Central memory CD8-positive, alpha-beta T cell (primary cell): Measurements from ENCODE around the gene DNAJA4.

Experiments
- ATAC-seq: fragments of 150-1000 bp; cut with Tn5 transposase; replicated peaks from 2 replicates; pipeline ENCODE4 v1.10.0; 2022; ENCODE audit warnings: mild to moderate bottlenecking, moderate FRiP score, moderate number of reproducible peaks; ENCODE audit not compliant: poor library complexity, severe bottlenecking; ENCODE audit errors: extremely low read depth
- DNase-seq, 2 donors: peaks; one replicate each; pipeline ENCODE4 v3.0.0; 2021; ENCODE audit warnings: low spot score in 2 of 2
- H3K27ac Mint-ChIP-seq: one replicate; pipeline ENCODE4 v1.8.0; 2022; ENCODE audit warnings: low read depth, mild to moderate bottlenecking, moderate library complexity, mixed read lengths
- H3K27me3 Mint-ChIP-seq: one replicate; pipeline ENCODE4 v1.8.0; 2022; ENCODE audit warnings: mixed read lengths
- H3K36me3 Mint-ChIP-seq: one replicate; pipeline ENCODE4 v1.8.0; 2022; ENCODE audit warnings: mild to moderate bottlenecking, moderate library complexity, mixed read lengths; ENCODE audit not compliant: insufficient read depth
- H3K4me1 Mint-ChIP-seq: one replicate; pipeline ENCODE4 v1.8.0; 2022; ENCODE audit warnings: mixed read lengths
- H3K4me3 Mint-ChIP-seq: one replicate; pipeline ENCODE4 v1.8.0; 2022; ENCODE audit warnings: mild to moderate bottlenecking, moderate library complexity, mixed read lengths
- H3K9me3 Mint-ChIP-seq: one replicate; pipeline ENCODE4 v1.8.0; 2022; ENCODE audit warnings: mixed read lengths

The DNAJA4 gene

DNA sequence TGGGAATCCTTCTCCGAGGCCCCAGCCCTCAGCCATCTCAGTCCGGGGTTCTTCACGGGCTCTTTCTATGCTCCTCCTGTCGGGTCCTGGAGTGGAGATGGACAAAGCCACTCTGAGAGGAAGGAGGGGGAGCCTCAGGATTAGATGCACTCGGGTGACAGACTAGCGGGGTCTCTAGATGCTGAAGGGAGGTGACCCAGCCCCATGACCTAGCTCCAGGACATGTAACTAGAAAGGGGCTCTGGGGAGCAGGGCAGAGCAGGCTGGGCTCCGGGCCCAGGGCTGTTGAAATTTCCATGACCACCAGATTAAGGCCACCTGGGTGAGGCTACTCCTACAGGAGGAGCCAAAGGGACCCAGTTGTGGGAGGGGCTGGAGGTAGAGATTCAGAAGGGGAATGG, 49.8 kb downstream of the DNAJA4 start:
- Mint-ChIP-seq H3K27me3 (peaks cover 23% of the 10 kb centered on the region), H3K9me3 (no peaks in the 10 kb centered on the region), H3K4me1 (no peaks in the 10 kb centered on the region), H3K4me3 (no peak overlapping the region), H3K36me3 (no peaks in the 10 kb centered on the region), H3K27ac (no peak overlapping the region)
- ATAC-seq (no peak), DNase-seq (no peak)

DNA sequence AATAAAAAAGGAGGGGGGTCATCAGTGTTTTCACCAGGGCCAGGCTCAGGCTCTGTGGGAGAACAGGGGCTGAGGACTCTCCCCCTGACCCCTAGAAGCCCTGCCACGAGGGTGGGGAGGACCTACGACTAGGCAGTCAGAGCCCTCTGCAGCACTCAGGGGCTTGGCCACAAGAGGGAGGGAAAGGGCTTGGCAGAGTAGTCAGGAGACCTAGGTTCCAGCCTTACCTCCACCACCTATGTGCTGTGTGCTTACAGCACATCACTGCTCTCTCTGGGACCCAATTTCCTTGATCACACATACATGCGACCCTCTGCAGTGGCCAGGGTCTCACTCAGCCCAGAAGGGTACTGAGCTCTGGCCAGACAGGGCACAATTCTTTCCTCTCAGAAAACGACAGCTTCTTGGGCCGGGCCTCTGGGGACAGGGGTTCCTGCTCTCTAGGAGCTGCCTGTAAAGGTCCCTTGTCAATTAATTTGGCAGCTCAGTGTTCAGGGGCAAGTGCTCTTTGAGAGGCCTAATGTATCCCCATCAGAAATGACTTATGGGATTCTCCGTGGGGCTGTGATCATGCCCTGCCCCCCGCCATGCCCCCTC, 51.4 kb downstream of the DNAJA4 start:
- DNase-seq (no peak), ATAC-seq (no peak)
- H3K36me3 Mint-ChIP-seq: no peaks in the 10 kb centered on the region
- H3K4me3 Mint-ChIP-seq: no peak overlapping the region
- no peaks in the 10 kb centered on the region for H3K9me3 Mint-ChIP-seq
- H3K4me1 Mint-ChIP-seq: no peaks in the 10 kb centered on the region
- peaks cover 23% of the 10 kb centered on the region for H3K27me3 Mint-ChIP-seq
- H3K27ac Mint-ChIP-seq: no peak overlapping the region

- Mint-ChIP-seq H3K4me3 (no peak overlapping the region), H3K9me3 (no peaks in the 10 kb centered on the region), H3K27ac (no peak overlapping the region), H3K27me3 (peaks cover 23% of the 10 kb centered on the region), H3K36me3 (no peaks in the 10 kb centered on the region), H3K4me1 (no peaks in the 10 kb centered on the region)
- ATAC-seq (no peak), DNase-seq (no peak)
Observed at GRCh38 chr15:78316283-78317083, 52.1 kb downstream of the DNAJA4 start.

GRCh38 chr15:78317145-78317836, 52.9 kb downstream of the DNAJA4 start:
- Mint-ChIP-seq H3K27me3 (peaks cover 22% of the 10 kb centered on the region), H3K9me3 (no peaks in the 10 kb centered on the region), H3K27ac (no peak overlapping the region), H3K4me3 (no peak overlapping the region), H3K4me1 (no peaks in the 10 kb centered on the region), H3K36me3 (no peaks in the 10 kb centered on the region)
- no peak for ATAC-seq
- no peak for DNase-seq

DNA sequence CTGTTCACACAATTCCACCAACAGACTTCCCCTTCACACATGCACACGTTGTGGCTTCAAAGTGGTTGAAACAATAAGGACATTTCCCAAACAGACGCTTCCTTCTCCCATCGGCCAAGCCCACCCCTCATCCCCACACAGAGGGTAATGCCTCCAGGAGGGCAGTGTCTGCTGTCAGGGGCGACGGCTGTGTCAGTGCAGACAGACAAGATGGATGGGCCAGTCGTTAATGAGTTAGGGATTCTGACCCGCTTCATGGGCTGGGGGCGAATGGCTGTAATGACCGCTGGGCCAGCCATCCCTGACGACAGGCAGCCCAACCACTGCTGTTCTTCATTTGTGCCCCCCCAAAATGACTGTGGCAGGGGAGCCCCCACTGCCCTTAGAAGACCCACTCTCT, 55.2 kb downstream of the DNAJA4 start:
- DNase-seq (no peak), ATAC-seq (no peak)
- H3K27ac Mint-ChIP-seq: no peak overlapping the region
- H3K9me3 Mint-ChIP-seq: no peaks in the 10 kb centered on the region
- H3K27me3 Mint-ChIP-seq: no peaks in the 10 kb centered on the region
- H3K4me1 Mint-ChIP-seq: no peaks in the 10 kb centered on the region
- no peaks in the 10 kb centered on the region for H3K36me3 Mint-ChIP-seq
- H3K4me3 Mint-ChIP-seq: no peak overlapping the region

- Mint-ChIP-seq H3K27me3 (no peaks in the 10 kb centered on the region), H3K4me3 (no peak overlapping the region), H3K9me3 (no peaks in the 10 kb centered on the region), H3K36me3 (no peaks in the 10 kb centered on the region), H3K27ac (no peak overlapping the region), H3K4me1 (no peaks in the 10 kb centered on the region)
- ATAC-seq (no peak), DNase-seq (no peak)
Observed at GRCh38 chr15:78320183-78320582, 55.8 kb downstream of the DNAJA4 start.

GRCh38 chr15:78321041-78321570, 56.7 kb downstream of the DNAJA4 start:
- no peak for DNase-seq
- H3K9me3 Mint-ChIP-seq: no peaks in the 10 kb centered on the region
- no peaks in the 10 kb centered on the region for H3K4me1 Mint-ChIP-seq
- H3K4me3 Mint-ChIP-seq: no peak overlapping the region
- ATAC-seq: no peak
- no peaks in the 10 kb centered on the region for H3K27me3 Mint-ChIP-seq
- no peak overlapping the region for H3K27ac Mint-ChIP-seq
- no peaks in the 10 kb centered on the region for H3K36me3 Mint-ChIP-seq

GRCh38 chr15:78321786-78322185, 57.4 kb downstream of the DNAJA4 start:
- Mint-ChIP-seq H3K4me1 (no peaks in the 10 kb centered on the region), H3K27me3 (no peaks in the 10 kb centered on the region), H3K4me3 (no peak overlapping the region), H3K36me3 (no peaks in the 10 kb centered on the region), H3K9me3 (no peaks in the 10 kb centered on the region), H3K27ac (no peak overlapping the region)
- ATAC-seq: no peak
- DNase-seq: no peak

GRCh38 chr15:78322243-78322642, 57.9 kb downstream of the DNAJA4 start:
- DNase-seq: no peak
- no peak overlapping the region for H3K27ac Mint-ChIP-seq

DNA sequence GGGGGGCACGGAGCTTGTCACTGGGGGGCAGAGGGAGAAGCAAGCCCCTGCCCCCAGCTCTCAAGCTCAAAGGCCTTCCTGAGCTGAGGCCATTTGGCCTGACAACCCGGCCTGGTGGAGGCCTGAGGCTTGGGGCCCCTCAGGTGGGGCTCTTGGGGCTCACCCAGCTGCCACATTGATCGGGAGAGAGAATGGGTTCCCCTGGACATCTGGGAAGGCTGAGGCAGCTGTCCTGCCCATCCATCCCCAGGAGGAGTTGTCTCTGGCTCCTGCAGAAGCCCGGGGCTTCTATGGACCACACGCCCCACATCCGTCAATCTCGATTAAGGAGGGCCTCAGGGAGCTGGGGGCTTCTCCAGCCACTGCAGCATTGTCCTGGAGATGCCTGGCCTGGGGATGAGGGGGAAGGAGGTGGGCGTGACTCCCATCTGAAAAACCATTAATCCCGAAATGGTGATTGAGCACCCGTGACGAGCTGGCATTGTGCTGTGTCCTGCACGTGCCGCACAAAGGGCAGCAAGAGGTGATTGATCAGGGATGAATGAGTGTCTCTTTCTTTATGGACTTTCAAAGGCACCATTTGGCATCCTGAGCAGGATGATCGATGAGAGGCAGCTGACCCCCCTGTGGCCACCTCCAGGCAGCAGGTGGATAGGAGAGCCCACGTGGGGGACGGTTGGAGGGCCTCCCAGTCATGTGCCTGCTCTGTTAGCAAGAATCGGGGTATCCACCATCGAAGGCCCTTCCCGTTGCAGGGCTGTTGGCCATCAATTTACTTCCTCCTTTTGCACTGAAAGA, 58.6 kb downstream of the DNAJA4 start:
- no peaks in the 10 kb centered on the region for H3K4me1 Mint-ChIP-seq
- no peak overlapping the region for H3K27ac Mint-ChIP-seq
- no peak for DNase-seq
- H3K9me3 Mint-ChIP-seq: no peaks in the 10 kb centered on the region
- no peak overlapping the region for H3K4me3 Mint-ChIP-seq
- no peaks in the 10 kb centered on the region for H3K27me3 Mint-ChIP-seq
- no peak for ATAC-seq
- no peaks in the 10 kb centered on the region for H3K36me3 Mint-ChIP-seq

More at GRCh38 chr15:78322243-78322642, 57.9 kb downstream of the DNAJA4 start:
- Mint-ChIP-seq H3K4me3 (no peak overlapping the region), H3K4me1 (no peaks in the 10 kb centered on the region), H3K27me3 (no peaks in the 10 kb centered on the region), H3K36me3 (no peaks in the 10 kb centered on the region), H3K9me3 (no peaks in the 10 kb centered on the region)
- no peak for ATAC-seq

DNA sequence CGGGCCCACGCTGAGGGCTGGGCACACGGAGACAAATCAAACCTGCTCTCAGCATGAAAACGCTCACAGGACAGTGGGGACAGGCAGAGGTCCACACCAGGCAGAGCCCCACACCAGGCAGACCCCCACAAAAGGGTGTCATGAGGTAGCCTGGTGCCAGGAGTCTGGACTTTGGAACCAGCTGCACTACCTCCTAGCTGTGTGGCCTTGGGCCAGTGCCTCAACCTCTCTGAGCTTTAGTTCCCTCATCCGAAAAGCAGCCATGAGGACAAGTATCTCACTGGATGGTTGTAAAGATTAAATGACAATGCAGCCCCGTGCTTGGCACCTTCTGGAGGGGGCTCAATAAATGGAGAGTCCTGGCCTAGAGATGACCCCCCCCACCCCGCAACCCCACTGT, 59.3 kb downstream of the DNAJA4 start:
- Mint-ChIP-seq H3K27ac (no peak overlapping the region), H3K4me1 (no peaks in the 10 kb centered on the region), H3K9me3 (no peaks in the 10 kb centered on the region), H3K4me3 (no peak overlapping the region), H3K36me3 (no peaks in the 10 kb centered on the region), H3K27me3 (no peaks in the 10 kb centered on the region)
- DNase-seq: no peak
- ATAC-seq: no peak

- Mint-ChIP-seq H3K9me3 (no peaks in the 10 kb centered on the region), H3K27me3 (no peaks in the 10 kb centered on the region), H3K27ac (no peak overlapping the region), H3K4me1 (no peaks in the 10 kb centered on the region), H3K36me3 (no peaks in the 10 kb centered on the region), H3K4me3 (no peak overlapping the region)
- DNase-seq (no peak), ATAC-seq (no peak)
Observed at GRCh38 chr15:78324144-78324543, 59.8 kb downstream of the DNAJA4 start.
